Measurements from ENCODE around the gene CPNE9. TPM values are rescaled to one million over a fixed set of nuclear protein-coding genes. Genes with fewer than 3 reads are reported as not detected.

Gene CPNE9
- total RNA-seq, 1 donor from 2014 or later = not detected

DNA sequence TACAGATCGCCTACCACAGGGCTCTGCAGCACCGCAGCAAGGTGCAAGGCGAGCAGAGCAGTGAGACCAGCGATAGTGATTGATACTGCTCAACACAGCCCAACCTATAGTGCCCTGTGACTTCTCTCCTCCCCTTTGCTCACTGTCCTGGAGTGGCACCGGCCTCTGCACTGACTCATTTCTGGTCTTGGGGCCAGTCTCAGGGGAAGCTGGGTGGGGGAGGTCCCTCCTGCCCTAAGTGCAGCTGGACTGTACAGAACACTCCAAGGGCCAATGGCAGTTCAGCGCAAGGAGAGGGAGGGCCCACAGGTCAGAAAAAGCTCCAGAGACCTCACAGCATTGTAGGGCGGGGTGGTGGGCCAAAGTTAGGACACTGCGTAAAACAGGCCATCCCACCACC lies 43.6 kb downstream of the CPNE9 start:
- no peaks in the 10 kb centered on the region for H3K27me3 ChIP-seq (ENCODE audit: control insufficient read depth, insufficient read depth, low read length)
- no peak overlapping the region for H3K4me3 ChIP-seq (ENCODE audit: low read depth, low read length)
- FAIRE-seq (no peak), DNase-seq (ENCODE audit: low read depth) (no peak)
- TF ChIP-seq, protein P1, sequence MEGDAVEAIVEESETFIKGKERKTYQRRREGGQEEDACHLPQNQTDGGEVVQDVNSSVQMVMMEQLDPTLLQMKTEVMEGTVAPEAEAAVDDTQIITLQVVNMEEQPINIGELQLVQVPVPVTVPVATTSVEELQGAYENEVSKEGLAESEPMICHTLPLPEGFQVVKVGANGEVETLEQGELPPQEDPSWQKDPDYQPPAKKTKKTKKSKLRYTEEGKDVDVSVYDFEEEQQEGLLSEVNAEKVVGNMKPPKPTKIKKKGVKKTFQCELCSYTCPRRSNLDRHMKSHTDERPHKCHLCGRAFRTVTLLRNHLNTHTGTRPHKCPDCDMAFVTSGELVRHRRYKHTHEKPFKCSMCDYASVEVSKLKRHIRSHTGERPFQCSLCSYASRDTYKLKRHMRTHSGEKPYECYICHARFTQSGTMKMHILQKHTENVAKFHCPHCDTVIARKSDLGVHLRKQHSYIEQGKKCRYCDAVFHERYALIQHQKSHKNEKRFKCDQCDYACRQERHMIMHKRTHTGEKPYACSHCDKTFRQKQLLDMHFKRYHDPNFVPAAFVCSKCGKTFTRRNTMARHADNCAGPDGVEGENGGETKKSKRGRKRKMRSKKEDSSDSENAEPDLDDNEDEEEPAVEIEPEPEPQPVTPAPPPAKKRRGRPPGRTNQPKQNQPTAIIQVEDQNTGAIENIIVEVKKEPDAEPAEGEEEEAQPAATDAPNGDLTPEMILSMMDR (IDR thresholded peaks at IDR 0.05; ENCODE audit: insufficient read depth, low read length, severe bottlenecking) = no peak
- peaks cover 23% of the 10 kb centered on the region for H3K36me3 ChIP-seq (ENCODE audit: control insufficient read depth, insufficient read depth, low read length)

GRCh38 chr3:9748031-9748430 lies 44.4 kb downstream of the CPNE9 start:
- TF ChIP-seq, protein P1 (IDR thresholded peaks at IDR 0.05; ENCODE audit: insufficient read depth, low read length, severe bottlenecking) = no peak
- no peaks in the 10 kb centered on the region for H3K27me3 ChIP-seq (ENCODE audit: control insufficient read depth, insufficient read depth, low read length)
- no peak overlapping the region for H3K4me3 ChIP-seq (ENCODE audit: low read depth, low read length)
- FAIRE-seq (no peak), DNase-seq (ENCODE audit: low read depth) (no peak)
- H3K36me3 ChIP-seq (ENCODE audit: control insufficient read depth, insufficient read depth, low read length) = peaks cover 18% of the 10 kb centered on the region

- Histone ChIP-seq H3K4me3 (ENCODE audit: low read depth, low read length) (peak overlapping the region; percentile 56), H3K36me3 (ENCODE audit: control insufficient read depth, insufficient read depth, low read length) (peaks cover 9% of the 10 kb centered on the region), H3K27me3 (ENCODE audit: control insufficient read depth, insufficient read depth, low read length) (no peaks in the 10 kb centered on the region)
- TF ChIP-seq, protein P1 (IDR thresholded peaks at IDR 0.05; ENCODE audit: insufficient read depth, low read length, severe bottlenecking) = no peak
- FAIRE-seq = no peak
- no peak for DNase-seq (ENCODE audit: low read depth)
Measured at GRCh38 chr3:9749296-9749644, 45.6 kb downstream of the CPNE9 start.

- Histone ChIP-seq H3K36me3 (ENCODE audit: control insufficient read depth, insufficient read depth, low read length) (peaks cover 9% of the 10 kb centered on the region), H3K27me3 (ENCODE audit: control insufficient read depth, insufficient read depth, low read length) (no peaks in the 10 kb centered on the region), H3K4me3 (ENCODE audit: low read depth, low read length) (peak within 1 kb of the TSS; percentile 56)
- TF ChIP-seq, protein P1 (IDR thresholded peaks at IDR 0.05; ENCODE audit: insufficient read depth, low read length, severe bottlenecking) = no peak
- DNase-seq (ENCODE audit: low read depth) (peak; percentile 95), FAIRE-seq (no peak)
Measured at GRCh38 chr3:9749645-9750555, 46.3 kb downstream of the CPNE9 start, which contains the start of gene OGG1. OGG1 (plus strand) TSS chr3:9749952; CDS start chr3:9750287, 335 bp downstream.

- no peak for DNase-seq (ENCODE audit: low read depth)
- Histone ChIP-seq H3K4me3 (ENCODE audit: low read depth, low read length) (peak overlapping the region; percentile 56), H3K36me3 (ENCODE audit: control insufficient read depth, insufficient read depth, low read length) (peaks cover 9% of the 10 kb centered on the region), H3K27me3 (ENCODE audit: control insufficient read depth, insufficient read depth, low read length) (no peaks in the 10 kb centered on the region)
- TF ChIP-seq, protein P1 (IDR thresholded peaks at IDR 0.05; ENCODE audit: insufficient read depth, low read length, severe bottlenecking) = no peak
- no peak for FAIRE-seq
Measured at GRCh38 chr3:9750556-9751411, 47.2 kb downstream of the CPNE9 start.
